ENCODE results near the gene KLHL35. TPM values are rescaled to one million over a fixed set of nuclear protein-coding genes. Genes with fewer than 3 reads are reported as not detected.

The KLHL35 gene
- polyA plus RNA-seq, 3 donors, result 0.33 to 0.45 TPM; not detected in 1

DNA sequence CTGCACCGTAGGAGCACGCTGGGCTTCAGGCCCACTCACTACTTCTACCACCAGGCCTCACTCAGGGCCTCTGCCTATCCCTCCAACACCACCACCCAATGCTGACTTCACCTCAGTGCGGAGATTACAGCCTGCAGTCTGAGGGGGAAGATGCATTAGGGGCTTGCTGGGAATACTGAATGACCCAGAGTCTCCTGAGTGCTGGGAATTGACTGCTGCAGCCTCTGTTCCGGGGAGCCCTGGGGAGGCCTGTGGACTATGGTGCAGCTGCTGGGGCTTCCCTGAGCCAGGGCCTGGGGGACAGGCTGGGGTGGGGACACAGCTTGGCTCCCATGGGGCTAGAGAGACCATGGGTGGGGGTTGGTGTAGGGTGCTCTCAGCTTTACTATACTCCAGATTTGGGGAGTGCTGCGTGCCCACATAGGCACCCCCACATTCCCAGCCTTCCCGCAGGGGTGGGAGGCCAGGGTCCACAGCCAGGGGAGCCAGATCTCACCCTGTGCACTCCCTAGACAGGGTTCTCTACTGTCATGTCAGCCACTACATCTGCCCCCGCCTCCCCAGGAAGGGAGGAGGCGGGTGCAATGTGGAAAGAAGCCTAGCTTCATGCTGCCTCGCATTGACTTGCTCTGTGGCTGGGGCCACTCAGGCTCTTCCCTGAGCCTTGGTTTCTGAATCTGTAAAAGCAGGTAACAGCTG, 48.4 kb upstream of the KLHL35 start:
- H3K4me2 ChIP-seq (replicated peaks; ENCODE audit: extremely low read depth, low read length, poor library complexity, severe bottlenecking), result no peak overlapping the region
- no peak for DNase-seq
- H4K20me1 ChIP-seq (ENCODE audit: insufficient read depth, low read length), result peaks cover 6% of the 10 kb centered on the region
- TF ChIP-seq, protein P1, sequence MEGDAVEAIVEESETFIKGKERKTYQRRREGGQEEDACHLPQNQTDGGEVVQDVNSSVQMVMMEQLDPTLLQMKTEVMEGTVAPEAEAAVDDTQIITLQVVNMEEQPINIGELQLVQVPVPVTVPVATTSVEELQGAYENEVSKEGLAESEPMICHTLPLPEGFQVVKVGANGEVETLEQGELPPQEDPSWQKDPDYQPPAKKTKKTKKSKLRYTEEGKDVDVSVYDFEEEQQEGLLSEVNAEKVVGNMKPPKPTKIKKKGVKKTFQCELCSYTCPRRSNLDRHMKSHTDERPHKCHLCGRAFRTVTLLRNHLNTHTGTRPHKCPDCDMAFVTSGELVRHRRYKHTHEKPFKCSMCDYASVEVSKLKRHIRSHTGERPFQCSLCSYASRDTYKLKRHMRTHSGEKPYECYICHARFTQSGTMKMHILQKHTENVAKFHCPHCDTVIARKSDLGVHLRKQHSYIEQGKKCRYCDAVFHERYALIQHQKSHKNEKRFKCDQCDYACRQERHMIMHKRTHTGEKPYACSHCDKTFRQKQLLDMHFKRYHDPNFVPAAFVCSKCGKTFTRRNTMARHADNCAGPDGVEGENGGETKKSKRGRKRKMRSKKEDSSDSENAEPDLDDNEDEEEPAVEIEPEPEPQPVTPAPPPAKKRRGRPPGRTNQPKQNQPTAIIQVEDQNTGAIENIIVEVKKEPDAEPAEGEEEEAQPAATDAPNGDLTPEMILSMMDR (IDR thresholded peaks at IDR 0.05), result no peak
- Mint-ChIP-seq H3K4me1 (peaks cover 19% of the 10 kb centered on the region), H3K4me3 (no peak overlapping the region), H3K36me3 (peaks cover 2 to 8% of the 10 kb centered on the region in 2 donors), H3K9me3 (no peaks in the 10 kb centered on the region), H3K27ac (peak overlapping the region in 1 of 7 donors; percentile 87), H3K27me3 (ENCODE audit: low read depth in 3 of 3) (peaks cover 0 to 3% (median 1%) of the 10 kb centered on the region in 3 donors)
- H3K9me3 ChIP-seq (replicated peaks in 1 of 2; ENCODE audit: control insufficient read depth in 1 of 2, insufficient read depth in 1 of 2, low read length in 2 of 2), result no peaks in the 10 kb centered on the region
- peaks cover 0 to 8% of the 10 kb centered on the region in 2 donors for H3K36me3 ChIP-seq (replicated peaks in 1 of 2; ENCODE audit: control insufficient read depth in 1 of 2, insufficient read depth in 2 of 2, low read length in 2 of 2)
- H3K27me3 ChIP-seq (ENCODE audit: control insufficient read depth in 2 of 2, insufficient read depth in 2 of 2, low read length in 2 of 2), result no peaks in the 10 kb centered on the region
- H3K79me2 ChIP-seq (ENCODE audit: insufficient read depth, low read length), result no peaks in the 10 kb centered on the region
- no peak overlapping the region for H3K27ac ChIP-seq (ENCODE audit: low read depth in 1 of 2, low read length in 2 of 2)
- no peak overlapping the region for H3K4me3 ChIP-seq (replicated peaks in 1 of 3; ENCODE audit: low read depth in 2 of 3, low read length in 3 of 3)
- no peak overlapping the region for H2AFZ ChIP-seq (ENCODE audit: insufficient read depth, low read depth, low read length, poor library complexity, severe bottlenecking)
- H3K9ac ChIP-seq (ENCODE audit: insufficient read depth, low read length, poor library complexity, severe bottlenecking), result no peak overlapping the region
- H3K4me1 ChIP-seq (ENCODE audit: control insufficient read depth in 1 of 2, insufficient read depth in 2 of 2, low read length in 2 of 2), result peaks cover 14 to 16% of the 10 kb centered on the region in 2 donors
- intact Hi-C loops (cut with micrococcal nuclease), result no loop called here
- 86% methylated on average over 5 of the region's 9 CpGs for whole genome bisulfite sequencing (ENCODE audit: insufficient coverage)

- H3K36me3 Mint-ChIP-seq, result peaks cover 2 to 8% of the 10 kb centered on the region in 2 donors
- Histone ChIP-seq H2AFZ (ENCODE audit: insufficient read depth, low read depth, low read length, poor library complexity, severe bottlenecking) (no peak overlapping the region), H3K9me3 (replicated peaks in 1 of 2; ENCODE audit: control insufficient read depth in 1 of 2, insufficient read depth in 1 of 2, low read length in 2 of 2) (no peaks in the 10 kb centered on the region), H3K79me2 (ENCODE audit: insufficient read depth, low read length) (no peaks in the 10 kb centered on the region), H3K36me3 (replicated peaks in 1 of 2; ENCODE audit: control insufficient read depth in 1 of 2, insufficient read depth in 2 of 2, low read length in 2 of 2) (peaks cover 0 to 8% of the 10 kb centered on the region in 2 donors), H3K4me1 (ENCODE audit: control insufficient read depth in 1 of 2, insufficient read depth in 2 of 2, low read length in 2 of 2) (peaks cover 21 to 25% of the 10 kb centered on the region in 2 donors), H3K4me3 (replicated peaks in 1 of 3; ENCODE audit: low read depth in 2 of 3, low read length in 3 of 3) (no peak overlapping the region), H4K20me1 (ENCODE audit: insufficient read depth, low read length) (peaks cover 12% of the 10 kb centered on the region), H3K27ac (ENCODE audit: low read depth in 1 of 2, low read length in 2 of 2) (no peak overlapping the region), H3K27me3 (ENCODE audit: control insufficient read depth in 2 of 2, insufficient read depth in 2 of 2, low read length in 2 of 2) (no peaks in the 10 kb centered on the region), H3K4me2 (replicated peaks; ENCODE audit: extremely low read depth, low read length, poor library complexity, severe bottlenecking) (no peak overlapping the region), H3K9ac (ENCODE audit: insufficient read depth, low read length, poor library complexity, severe bottlenecking) (no peak overlapping the region)
- WGBS (ENCODE audit: insufficient coverage), result 91% methylated on average over 6 of the region's 10 CpGs
- H3K27me3 Mint-ChIP-seq (ENCODE audit: low read depth in 3 of 3), result peaks cover 0 to 3% (median 1%) of the 10 kb centered on the region in 3 donors
- peak overlapping the region in 2 of 7 donors; percentile 52 to 80 for H3K27ac Mint-ChIP-seq
- TF ChIP-seq, protein P1 (IDR thresholded peaks at IDR 0.05), result no peak
- no peaks in the 10 kb centered on the region for H3K9me3 Mint-ChIP-seq
- intact Hi-C loops (cut with micrococcal nuclease), result no loop called here
- DNase-seq, result no peak
- H3K4me1 Mint-ChIP-seq, result peaks cover 28% of the 10 kb centered on the region
- H3K4me3 Mint-ChIP-seq, result no peak overlapping the region
Observed at GRCh38 chr11:75480185-75481175, 47.5 kb upstream of the KLHL35 start.

All from CD14-positive monocyte (primary cell).